HG03064 (cell line): ENCODE measurements around the gene VAT1.
"Not testable (repeated sequence)": the region's sequence is repeated elsewhere in the genome, so short reads cannot be mapped to it uniquely, and the experiment has no call there.

ENCODE experiments used
- ATAC-seq: cut with Tn5 transposase; IDR thresholded peaks from one replicate; pipeline ENCODE4 v1.9.1; 2021; ENCODE audit warnings: low read depth; ENCODE audit not compliant: unreplicated experiment

Gene VAT1

DNA sequence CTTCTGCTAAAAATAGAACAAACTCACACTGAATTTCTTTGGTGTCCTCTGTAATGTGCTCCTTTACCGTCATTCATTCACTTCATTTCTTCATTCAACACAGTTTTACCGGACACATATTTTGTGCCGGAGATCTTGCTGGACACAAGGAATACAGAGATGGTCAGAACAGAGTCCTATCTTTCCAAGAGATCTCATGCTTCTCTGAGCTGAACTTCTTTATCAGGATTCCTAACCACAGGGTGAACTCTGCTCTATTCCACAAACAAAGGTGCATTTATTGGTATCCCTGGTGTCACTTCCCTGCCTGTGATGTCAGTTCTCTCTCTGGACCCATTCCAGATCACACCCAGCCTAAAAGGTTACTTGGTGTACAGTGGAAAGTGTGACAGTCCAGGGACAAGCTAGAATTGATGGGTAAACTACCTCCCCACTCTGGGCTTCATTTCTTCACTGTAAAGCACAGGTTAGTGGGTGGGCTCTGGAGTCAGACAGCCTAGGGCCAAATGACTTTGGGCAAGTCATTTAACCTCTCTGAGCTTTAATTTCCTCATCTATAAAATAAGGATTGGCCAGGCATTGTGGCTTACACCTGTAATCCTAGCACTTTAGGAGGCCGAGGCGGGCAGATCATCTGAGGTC lies 11.4 kb downstream of the VAT1 start:
- no peak for ATAC-seq

DNA sequence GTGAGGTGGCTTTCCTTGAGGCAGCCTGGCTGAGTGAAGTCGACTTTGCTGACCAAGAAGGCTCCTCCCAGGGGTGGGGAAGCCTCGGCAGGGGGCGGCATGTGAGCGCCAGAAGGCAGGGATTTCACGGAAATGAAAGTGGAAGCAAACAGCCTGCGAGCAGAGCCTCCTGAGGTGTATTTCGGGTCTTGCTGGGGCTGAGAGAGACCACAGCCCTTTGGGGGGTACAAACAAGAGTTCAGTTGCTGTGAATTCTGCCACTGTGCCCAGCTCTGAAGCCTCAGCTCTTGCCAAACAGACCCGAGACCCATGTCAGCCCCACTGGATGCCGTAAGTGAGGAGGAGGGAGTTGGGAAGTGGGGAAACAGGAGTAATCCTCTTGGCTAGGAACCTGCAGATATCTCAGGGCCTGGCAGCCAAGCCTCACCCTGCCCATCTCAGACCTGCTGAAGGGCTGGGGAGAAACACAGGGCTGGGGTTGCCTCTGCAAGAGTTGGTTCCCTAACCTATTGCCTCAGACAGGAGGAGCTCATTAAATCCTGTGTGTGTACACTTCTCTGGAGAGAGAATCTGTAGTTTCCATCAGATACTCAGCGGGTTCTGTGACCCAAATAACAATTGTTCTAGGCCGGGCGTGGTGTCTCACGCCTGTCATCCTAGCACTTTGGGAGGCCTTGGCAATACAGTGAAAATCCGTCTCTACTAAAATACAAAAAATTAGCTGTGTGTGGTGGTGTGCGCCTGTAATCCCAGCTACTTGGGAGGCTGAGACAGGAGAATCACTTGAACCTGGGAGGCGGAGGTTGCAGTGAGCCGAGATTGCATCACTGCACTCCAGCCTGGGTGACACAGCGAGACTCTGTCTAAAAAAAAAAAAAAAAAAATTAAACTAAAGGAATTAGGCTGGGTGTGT lies 15.3 kb downstream of the VAT1 start, which contains the start of gene IFI35:
Gene IFI35 (plus strand): TSS at position 146 of the 913 bp plus-strand sequence. CDS start 164 bp downstream, at position 310.
- no peak for ATAC-seq

DNA sequence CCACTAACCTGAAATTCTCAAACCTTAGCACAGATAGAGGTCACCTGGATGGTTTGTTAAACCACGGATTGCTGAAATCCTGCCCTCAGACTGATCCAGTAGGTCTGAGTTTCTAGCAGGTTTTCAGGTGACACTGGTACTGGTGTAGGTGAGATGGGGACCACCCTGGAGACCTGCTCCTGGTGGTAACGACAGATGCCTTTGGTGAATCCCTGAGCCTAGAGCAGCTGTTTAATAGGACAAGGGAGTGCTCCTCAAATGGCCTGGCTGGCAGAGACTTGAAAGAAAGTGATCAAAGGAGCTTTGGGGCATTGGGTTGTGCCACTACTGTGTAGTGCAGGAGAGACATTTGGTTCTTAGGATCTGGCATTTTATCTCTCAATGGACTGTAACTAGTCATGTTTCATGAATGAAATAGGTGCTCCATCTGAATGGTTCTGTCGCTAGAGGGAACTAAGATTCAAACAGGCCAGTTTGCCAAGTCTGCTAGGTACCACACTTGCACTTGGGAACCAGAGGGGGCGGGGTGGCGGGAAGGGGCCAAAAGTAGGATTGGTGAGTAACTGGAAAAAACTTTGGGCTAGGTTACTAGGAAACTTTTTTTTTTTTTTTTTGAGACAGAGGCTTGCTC lies 18.5 kb downstream of the VAT1 start:
- ATAC-seq = no peak

DNA sequence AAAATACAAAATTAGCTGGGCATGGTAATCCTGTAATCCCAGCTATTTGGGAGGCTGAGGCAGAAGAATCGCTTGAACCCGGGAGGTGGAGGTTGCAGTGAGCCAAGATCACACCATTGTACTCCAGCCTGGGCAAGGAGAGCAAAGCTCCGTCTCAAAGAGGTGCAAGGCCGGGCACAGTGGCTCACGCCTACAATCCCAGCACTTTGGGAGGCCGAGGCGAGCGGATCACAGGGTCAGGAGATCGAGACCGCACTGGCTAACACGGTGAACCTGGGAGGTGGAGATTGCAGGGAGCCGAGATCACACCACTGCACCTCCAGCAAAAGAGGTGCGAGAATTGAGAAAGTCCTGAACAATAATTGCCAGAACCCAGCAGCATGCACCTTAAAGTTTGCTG lies 21.3 kb downstream of the VAT1 start:
- not testable (repeated sequence) for ATAC-seq

DNA sequence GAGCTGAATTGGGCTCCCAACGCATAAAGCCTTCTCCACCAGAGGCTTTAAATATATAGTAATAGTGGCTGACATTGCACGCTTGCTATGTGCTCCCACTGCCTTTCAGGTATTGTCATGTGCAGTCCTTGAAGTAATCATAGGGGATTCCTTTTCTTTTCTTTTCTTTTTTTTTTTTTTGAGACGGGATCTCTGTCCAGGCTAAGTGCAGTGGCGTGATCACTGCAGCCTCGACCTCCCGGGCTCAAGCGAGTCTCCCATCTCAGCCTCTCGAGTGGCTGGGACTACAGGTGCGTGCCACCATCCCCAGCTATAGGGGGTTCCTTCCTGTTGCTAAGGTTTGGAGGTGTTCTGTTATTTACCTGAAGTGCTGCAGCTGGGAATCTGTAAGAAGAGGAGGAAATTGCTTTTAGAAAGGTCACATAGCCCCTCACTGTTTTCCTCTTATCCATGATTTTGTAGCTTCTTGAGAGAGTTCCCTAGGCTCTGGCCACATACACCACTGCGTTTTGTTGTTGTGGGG lies 23.1 kb downstream of the VAT1 start:
- ATAC-seq = no peak

DNA sequence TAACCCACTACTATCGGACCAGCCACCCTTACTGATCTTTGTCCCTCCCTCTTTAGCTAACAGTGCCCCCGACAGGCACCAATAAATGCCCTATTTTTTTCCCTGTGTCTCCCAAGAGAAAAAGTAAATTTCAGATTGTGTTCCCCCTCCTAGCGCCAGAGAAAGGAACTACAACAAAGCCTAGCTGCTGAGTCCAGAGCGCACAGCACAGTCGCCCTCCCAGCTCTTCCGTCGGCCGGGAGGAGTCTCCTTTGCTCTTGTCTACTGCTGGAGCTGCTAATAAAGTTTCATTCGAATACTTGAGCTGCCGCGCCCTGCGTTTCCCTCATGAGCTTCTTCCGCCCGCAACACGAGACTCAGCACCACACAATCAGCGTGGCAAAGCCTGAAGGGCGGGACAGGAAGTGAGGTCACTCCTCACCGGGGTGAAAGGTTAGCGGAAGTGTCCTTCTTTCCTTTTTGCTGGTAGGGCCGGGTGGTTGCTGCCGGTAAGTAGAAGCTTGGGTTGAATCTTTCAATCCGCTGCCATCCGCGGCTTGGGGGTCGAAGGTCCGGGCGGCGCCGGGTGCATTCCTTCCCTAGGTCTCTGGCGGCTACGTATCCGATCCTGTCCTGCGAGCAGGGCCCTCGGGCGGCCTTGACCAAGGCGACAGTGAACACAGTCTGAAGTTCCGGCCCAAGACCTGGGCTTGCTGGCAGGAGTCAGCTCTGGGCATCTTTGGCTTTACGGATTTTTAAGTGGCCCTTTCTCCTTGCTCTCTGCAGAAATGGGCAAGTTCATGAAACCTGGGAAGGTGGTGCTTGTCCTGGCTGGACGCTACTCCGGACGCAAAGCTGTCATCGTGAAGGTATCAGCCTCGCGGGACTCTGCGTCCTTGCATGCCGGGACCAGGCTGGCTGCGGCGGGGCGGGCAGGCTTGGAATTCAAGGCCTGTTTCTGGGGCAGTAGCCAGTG lies 23.9 kb downstream of the VAT1 start, which contains the start of gene RPL27:
Gene RPL27 (plus strand): TSS at position 436 of the 955 bp plus-strand sequence. CDS start 332 bp downstream, at position 768.
- peak; percentile 85 for ATAC-seq

DNA sequence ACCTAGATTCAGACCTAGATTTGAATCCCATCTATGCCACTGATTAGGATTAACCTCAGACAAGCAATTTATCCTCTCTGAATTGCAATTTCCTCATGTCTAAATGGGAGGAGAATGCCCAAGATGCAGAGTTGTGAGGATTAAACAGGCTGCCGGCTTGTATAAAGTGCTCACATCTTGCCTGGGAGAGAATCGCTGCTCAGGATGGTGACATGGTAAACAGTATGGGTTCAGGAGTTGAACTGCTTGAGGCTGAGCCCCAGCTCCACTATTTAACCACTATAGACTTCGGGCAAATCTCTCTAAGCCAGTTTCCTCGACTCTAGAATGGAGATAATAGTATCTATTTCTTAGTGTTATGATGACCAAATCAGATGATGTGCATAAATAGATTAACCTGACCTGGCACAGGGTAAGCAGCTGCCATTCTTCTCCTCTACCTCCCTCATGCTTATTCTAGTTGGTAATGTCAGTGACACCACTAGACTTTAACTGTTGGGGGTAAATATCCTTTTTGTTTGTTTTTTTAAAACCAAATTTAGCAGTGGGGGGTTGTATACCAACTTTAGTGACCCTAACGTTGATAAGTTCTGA lies 24.7 kb downstream of the VAT1 start:
- no peak for ATAC-seq

DNA sequence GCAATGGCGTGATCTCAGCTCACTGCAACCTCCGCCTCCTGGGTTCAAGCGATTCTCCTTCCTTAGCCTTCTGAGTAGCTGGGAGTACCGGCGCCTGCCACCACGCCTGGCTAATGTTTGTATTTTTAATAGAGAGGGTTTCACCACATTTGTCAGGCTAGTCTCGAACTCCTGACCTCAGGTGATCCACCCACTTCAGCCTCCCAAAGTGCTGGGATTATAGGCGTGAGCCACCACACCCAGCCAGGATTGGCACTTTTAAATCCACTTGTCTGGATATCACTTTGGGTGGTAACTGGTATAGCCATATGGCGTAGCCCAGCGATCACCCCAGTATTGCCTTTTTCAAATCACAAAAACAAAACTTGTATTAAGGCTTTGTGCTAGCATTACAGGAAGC lies 28.3 kb downstream of the VAT1 start:
- ATAC-seq = not testable (repeated sequence)

DNA sequence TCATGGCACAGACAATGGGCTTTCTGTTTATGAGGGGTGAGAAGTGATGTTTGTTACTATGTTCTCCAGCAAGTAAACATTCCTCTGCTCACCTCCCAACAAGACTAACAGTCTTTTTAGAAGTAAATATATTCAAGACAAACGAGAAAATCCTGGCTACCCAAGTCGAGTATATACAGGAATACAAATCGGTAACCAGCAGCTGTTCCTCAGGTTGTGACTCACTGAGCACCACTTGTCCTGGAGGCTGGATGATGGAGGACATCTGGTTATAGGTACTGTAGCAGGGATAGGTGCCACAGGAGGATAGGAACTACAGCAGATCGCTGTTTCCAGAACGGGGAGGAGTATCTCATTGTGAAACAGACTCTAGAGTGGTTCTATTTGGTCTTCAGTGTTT lies 29.3 kb downstream of the VAT1 start:
- no peak for ATAC-seq

DNA sequence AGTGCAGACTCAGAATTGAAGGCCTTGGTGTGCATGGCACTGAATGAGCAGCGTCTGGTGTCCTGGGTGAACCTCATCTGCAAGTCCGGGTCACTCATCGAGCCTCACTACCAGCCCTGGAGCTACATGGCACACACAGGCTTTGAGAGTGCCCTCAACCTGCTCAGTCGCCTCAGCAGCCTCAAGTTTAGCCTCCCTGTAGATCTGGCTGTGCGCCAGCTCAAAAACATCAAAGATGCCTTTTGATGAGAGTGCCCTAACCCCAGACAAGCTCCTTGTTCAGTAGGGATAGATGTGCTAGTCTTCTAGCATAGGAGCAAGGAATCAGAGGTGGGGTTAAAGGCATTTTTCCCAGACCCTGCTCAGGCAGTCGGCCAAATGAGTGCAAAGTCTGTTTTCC lies 30.7 kb downstream of the VAT1 start:
- ATAC-seq = no peak

DNA sequence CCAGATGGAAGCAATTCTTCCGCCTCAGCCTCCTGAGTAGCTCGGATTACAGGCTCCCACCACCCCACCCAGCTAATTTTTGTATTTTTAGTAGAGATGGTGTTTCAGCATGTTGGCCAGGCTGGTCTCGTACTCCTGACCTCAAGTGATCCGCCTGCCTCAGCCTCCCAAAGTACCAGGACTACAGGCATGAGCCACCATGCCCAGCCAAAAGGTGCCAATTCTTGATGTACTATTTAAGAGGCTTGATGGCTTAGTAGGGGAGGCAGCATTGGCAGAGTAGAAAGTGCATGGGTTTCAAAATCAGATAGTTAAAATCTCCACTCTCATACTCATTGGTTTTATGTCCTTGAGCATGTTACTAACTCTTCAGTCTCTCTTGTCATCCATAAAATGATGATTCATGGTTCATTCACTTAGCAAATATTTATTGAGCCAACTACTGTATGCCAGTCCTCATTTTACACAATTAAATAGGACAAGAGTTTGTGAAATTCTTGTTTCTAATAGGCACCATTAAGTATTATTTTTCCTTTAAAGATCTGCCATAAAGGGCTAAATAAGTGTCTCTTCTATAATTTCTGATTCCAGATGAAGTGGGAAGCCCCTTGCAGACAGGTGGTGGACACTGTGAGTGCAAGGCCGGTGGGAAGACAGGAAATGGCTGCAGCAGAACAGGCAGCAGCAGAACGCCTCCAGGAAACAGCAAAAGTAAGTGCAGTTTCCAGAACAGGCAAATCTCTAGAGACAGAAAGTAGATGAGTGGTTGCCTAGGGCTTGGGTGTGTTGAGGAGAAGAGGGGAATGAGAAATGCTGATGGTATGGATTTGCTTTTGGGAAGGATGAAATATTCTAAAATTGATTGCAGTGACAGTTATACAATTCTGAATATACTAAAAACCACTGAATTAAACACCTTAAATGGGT lies 32.2 kb downstream of the VAT1 start:
- no peak for ATAC-seq

DNA sequence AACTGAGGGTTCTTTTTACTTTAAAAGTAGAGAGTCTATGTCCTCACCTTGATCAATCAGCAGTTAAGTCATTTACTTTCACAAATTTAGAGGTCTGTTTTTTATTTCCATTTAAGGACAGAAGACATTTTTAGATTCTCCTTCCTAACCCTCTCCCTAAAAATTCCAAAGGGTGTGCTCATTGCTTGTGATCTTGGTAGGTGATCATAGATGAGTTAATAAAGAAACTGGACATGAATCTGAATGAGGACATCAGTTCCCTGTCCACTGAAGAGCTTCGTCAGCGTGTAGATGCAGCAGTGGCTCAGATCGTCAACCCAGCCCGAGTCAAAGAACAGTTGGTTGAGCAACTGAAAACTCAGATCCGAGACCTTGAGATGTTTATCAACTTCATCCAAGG lies 33.0 kb downstream of the VAT1 start:
- no peak for ATAC-seq

DNA sequence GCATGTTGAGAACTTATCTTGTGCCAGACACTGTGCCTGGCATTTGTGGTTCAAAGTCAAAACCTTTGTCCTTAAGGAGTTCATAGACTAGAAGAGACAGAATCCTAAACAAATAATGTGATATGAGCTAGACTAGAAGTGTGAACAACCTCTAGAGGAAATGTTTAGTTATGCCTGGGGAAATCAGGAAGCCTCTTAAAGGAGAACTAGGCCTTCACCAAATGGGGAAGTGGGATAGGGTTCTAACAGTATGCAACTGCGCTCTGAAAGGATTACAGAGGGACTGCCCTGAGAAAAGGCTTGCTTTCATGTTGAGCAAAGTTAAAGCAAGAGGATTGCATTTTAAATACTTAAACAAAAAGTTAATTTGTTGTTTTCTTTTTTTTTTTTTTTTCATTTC lies 37.0 kb downstream of the VAT1 start:
- ATAC-seq = no peak

DNA sequence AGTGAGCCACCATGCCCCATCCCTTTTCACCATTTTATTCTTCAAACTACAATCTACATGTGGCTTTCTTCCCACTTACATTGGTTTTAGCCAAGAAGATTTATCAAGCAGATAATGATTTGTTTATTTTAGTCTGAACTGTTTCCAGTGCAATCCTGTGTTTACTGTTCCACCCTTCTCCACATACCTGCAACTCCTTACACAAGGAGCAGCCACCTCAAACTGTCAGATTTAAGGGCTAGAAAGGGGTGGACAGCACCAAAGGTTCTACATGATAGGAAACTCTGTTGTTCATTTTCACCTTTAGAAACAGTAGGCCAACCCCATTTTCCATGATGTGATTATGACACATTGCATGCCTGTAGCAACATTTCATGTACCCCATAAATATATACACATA lies 39.9 kb downstream of the VAT1 start:
- no peak for ATAC-seq

DNA sequence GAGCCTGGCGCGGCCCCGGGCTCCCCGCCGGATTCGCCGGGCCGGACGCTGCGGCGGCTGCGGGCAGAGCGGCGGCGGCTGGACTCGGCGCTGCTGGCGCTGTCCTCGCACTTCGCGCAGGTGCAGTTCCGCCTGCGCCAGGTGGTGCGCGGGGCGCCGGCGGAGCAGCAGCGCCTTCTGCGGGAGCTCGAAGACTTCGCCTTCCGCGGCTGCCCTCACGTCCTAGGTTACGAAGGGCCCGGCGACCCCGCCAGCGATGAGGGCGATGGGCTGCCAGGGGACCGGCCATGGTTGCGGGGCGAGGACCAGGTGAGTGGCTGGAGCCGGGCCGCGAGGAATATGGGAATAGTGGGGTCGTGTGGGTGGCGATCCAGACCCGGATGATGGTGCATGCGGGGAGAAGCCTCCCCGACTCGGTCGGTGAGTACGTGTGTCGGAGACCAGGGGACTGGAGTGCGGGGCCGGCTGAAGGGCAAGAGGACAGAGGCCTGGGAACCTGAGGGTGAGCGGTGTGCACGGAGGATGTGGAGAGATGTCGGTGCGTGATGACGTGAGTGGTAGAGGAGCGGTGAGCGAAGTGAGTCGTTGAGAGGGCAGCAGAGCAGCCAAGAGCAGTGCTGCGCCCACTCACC lies 41.3 kb downstream of the VAT1 start:
- peak; percentile 35 for ATAC-seq

DNA sequence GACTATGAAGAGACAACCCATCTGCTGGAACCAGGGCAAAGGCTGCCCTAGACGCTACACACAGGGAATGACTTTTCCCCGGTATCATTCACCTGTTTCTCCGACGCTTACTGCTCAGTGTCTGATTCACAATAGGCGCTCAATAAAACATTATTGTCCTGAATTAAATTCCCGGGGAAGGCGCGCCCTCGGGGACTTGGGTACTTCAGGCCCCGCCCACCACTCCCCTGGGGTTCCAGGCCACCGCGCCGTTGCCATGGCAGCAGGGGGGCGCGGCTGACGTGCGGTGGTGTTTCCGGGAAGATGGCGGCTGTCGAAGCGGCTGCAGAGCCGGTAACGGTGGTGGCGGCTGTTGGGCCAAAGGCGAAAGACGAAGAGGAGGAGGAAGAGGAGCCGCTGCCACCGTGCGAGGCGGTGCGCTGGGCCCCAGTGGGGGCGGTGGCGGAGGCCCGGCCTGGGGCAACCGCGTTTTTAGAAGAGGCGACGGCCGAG lies 41.9 kb downstream of the VAT1 start, which contains the start of gene RUNDC1:
Gene RUNDC1 (plus strand): TSS at position 292 of the 492 bp plus-strand sequence. CDS start 12 bp downstream, at position 304.
- ATAC-seq = peak; percentile 70

DNA sequence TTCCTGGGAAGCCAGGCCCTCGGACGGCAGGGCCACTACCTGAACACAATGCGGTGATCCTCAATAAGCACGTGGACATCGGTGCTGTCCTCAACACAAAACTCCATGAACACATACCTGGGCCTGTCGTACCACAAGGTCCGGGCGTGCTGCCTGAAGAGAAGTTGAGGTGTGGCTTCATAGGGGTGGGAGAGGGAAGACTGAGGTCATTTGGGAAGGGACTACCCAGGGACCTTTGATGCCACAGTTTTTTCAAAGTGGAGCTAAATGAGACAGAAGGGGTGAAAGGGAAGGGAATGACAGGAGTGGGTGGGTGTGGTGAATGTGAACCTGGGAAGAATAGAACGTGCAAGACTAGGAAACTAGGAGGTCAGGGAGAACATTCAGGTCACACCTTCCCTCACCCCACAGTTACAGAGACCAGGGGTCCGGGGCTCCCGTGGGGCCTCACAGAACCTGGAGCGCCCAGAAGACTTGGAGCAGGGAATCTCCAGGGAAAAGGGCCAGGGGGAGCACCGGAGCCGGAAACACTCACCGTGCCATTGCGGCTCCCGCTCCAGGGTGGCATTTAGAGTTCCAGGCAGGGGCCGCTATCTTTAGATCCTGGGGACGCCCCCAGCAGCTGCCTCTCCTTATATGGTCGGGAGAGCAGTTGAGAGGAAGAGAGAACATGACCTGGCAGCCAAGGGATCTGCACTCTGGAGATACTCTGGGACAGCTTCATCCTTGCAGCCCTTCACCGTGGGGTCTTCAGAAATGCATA lies 42.5 kb downstream of the VAT1 start, which contains the start of gene PTGES3L:
Gene PTGES3L (minus strand): TSS at position 570 of the 763 bp plus-strand sequence. CDS start 27 bp downstream, at position 543.
- ATAC-seq = peak; percentile 17
